Measurements from ENCODE around the gene ALOXE3.
A peak's percentile ranks its signal among the peaks of the same experiment; 100 is the strongest.

ALOXE3 gene

GRCh38 chr17:8073627-8074484 lies 44.5 kb downstream of the ALOXE3 start:
- H3K4me3 ChIP-seq (ENCODE audit: low read depth, low read length) = no peak overlapping the region
- no peak for DNase-seq (ENCODE audit: low read depth)
- TF ChIP-seq, protein P1, sequence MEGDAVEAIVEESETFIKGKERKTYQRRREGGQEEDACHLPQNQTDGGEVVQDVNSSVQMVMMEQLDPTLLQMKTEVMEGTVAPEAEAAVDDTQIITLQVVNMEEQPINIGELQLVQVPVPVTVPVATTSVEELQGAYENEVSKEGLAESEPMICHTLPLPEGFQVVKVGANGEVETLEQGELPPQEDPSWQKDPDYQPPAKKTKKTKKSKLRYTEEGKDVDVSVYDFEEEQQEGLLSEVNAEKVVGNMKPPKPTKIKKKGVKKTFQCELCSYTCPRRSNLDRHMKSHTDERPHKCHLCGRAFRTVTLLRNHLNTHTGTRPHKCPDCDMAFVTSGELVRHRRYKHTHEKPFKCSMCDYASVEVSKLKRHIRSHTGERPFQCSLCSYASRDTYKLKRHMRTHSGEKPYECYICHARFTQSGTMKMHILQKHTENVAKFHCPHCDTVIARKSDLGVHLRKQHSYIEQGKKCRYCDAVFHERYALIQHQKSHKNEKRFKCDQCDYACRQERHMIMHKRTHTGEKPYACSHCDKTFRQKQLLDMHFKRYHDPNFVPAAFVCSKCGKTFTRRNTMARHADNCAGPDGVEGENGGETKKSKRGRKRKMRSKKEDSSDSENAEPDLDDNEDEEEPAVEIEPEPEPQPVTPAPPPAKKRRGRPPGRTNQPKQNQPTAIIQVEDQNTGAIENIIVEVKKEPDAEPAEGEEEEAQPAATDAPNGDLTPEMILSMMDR (IDR thresholded peaks at IDR 0.05; ENCODE audit: control insufficient read depth, extremely low read depth, insufficient read depth) = peak; percentile 93

- DNase-seq (ENCODE audit: low read depth) = no peak
- H3K4me3 ChIP-seq (ENCODE audit: low read depth, low read length) = no peak overlapping the region
- TF ChIP-seq, protein P1 (IDR thresholded peaks at IDR 0.05; ENCODE audit: control insufficient read depth, extremely low read depth, insufficient read depth) = no peak
These were observed 45.4 kb downstream of the ALOXE3 start for GRCh38 chr17:8072729-8073461.

DNA sequence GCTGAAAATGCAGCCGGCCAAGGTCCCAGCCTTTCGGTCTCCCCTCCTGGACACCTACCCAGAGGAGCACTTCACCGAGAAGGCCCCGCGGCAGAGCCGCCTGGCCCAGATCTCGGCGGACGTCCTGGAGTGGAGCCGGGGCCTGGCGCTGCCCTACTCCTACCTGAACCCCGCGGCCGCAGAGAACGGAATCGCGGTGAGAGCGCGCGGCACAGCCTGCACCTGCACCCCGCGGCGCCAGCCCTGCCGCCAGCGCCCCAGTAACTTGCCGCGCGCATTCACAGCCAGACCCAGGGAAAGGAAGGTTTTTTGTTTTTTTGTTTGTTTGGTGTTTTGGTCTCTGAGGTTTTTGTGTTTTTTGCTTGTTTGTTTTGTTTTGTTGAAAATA lies 46.0 kb downstream of the ALOXE3 start:
- no peak for DNase-seq (ENCODE audit: low read depth)
- TF ChIP-seq, protein P1 (IDR thresholded peaks at IDR 0.05; ENCODE audit: control insufficient read depth, extremely low read depth, insufficient read depth) = no peak
- no peak overlapping the region for H3K4me3 ChIP-seq (ENCODE audit: low read depth, low read length)

DNA sequence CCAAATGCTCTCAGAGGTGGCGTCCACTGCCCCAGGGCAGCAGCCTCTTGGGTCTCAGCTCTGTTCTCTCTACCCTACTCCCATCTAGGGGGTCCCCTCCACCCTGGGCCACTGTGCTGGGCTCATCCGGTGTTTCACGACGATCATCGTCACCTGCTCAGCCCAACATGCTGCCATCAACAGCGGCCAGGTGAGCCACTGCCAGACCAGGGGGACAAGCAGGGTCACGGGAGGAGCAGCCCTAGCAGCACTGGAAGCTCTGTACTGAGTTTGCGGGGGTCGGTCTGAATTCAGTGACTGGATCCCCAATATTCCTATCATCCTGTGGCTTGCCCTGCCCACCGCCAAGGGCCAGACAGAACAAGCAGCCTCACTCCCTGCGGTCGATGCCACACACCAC lies 46.8 kb downstream of the ALOXE3 start:
- DNase-seq (ENCODE audit: low read depth) = no peak
- no peak overlapping the region for H3K4me3 ChIP-seq (ENCODE audit: low read depth, low read length)
- TF ChIP-seq, protein P1 (IDR thresholded peaks at IDR 0.05; ENCODE audit: control insufficient read depth, extremely low read depth, insufficient read depth) = no peak

- DNase-seq (ENCODE audit: low read depth) = no peak
- TF ChIP-seq, protein P1 (IDR thresholded peaks at IDR 0.05; ENCODE audit: control insufficient read depth, extremely low read depth, insufficient read depth) = no peak
- H3K4me3 ChIP-seq (ENCODE audit: low read depth, low read length) = no peak overlapping the region
These were observed 48.8 kb downstream of the ALOXE3 start for GRCh38 chr17:8069587-8069860.

DNA sequence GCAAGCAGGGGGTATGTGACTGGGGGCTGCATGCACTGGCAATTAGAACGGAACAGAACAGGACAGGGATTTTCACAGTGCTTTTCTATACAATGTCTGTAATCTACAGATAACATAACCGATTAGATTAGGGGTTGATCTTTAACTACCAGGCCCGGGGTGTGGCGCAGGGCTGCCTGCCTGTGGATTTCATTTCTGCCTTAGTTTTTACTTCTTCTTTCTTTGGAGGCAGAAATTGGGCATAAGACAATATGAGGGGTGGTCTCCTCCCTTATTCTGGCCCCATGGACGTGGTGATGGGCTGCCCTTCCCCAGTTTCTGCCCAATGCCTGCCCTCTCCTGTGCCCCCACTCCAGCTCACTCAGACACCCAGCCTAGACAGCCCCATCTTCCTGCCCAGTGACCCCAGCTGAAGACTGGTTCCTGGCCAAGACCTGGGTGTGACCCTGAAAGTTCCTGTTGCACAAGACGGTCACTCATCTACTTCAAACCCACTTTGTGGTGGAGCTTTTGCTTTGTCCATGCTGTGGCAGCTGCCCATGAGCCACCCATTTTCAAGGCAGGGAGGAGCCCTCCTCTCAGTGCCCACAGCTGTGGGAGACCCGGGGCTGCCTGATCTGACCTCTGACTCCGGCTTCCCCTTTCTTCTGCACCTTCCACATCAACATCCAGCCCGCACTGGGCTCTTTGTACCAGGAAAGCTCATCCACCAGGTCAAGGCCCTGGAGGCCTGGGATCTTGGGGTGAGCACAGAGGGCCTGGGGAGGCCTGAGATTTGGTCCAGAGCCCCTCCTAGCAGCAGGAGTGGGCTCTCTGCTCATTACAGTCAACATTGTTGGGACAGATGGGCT lies 49.4 kb downstream of the ALOXE3 start:
- TF ChIP-seq, protein P1 (IDR thresholded peaks at IDR 0.05; ENCODE audit: control insufficient read depth, extremely low read depth, insufficient read depth) = no peak
- no peak for DNase-seq (ENCODE audit: low read depth)
- no peak overlapping the region for H3K4me3 ChIP-seq (ENCODE audit: low read depth, low read length)

Measured in LNCaP clone FGC (cell line).